Activated naive CD8-positive, alpha-beta T cell treated with anti-CD3 and anti-CD28 coated beads, Interleukin-2, amount 10 ng/mL, durations not matched to agents 7 days and 5 days (primary cell): ENCODE measurements around the gene DNASE2B. TPM values are rescaled to one million over a fixed set of nuclear protein-coding genes. Genes with fewer than 3 reads are reported as not detected.

ENCODE experiments used
- ATAC-seq: fragments of 150-1000 bp; cut with Tn5 transposase; one replicate; pipeline ENCODE4 v1.10.0; 2021; ENCODE audit warnings: low read depth, moderate library complexity
- POLR2A ChIA-PET: fragments of 350-600 bp; sonication (Branson Sonifier 250); formaldehyde crosslinking; loops from one replicate; lab custom pipeline; 2021; ENCODE audit warnings: antibody characterized with exemption; lab: Charles Lee
- DNase-seq: peaks from one replicate; pipeline ENCODE4 v3.0.0; 2021
- H3K27ac Mint-ChIP-seq: one replicate; pipeline ENCODE4 v1.8.0; 2022; ENCODE audit warnings: mild to moderate bottlenecking, mixed read lengths
- H3K27me3 Mint-ChIP-seq: one replicate; pipeline ENCODE4 v1.8.0; 2022; ENCODE audit warnings: mild to moderate bottlenecking, moderate library complexity, mixed read lengths
- H3K36me3 Mint-ChIP-seq: one replicate; pipeline ENCODE4 v1.8.0; 2021; ENCODE audit warnings: mild to moderate bottlenecking, mixed read lengths
- H3K4me1 Mint-ChIP-seq: one replicate; pipeline ENCODE4 v1.8.0; 2021; ENCODE audit warnings: mixed read lengths
- H3K4me3 Mint-ChIP-seq: one replicate; pipeline ENCODE4 v1.8.0; 2022; ENCODE audit warnings: mild to moderate bottlenecking, moderate library complexity, mixed read lengths
- H3K9me3 Mint-ChIP-seq: one replicate; pipeline ENCODE4 v1.8.0; 2021; ENCODE audit warnings: mixed read lengths
- total RNA-seq, 2 experiments: library from RNA; stranded (reverse); gene quantifications; one replicate each; pipeline ENCODE4 v1.2.3, GENCODE V29; 2021

Gene DNASE2B
- total RNA-seq, 2 experiments from 2014 or later = not detected

DNA sequence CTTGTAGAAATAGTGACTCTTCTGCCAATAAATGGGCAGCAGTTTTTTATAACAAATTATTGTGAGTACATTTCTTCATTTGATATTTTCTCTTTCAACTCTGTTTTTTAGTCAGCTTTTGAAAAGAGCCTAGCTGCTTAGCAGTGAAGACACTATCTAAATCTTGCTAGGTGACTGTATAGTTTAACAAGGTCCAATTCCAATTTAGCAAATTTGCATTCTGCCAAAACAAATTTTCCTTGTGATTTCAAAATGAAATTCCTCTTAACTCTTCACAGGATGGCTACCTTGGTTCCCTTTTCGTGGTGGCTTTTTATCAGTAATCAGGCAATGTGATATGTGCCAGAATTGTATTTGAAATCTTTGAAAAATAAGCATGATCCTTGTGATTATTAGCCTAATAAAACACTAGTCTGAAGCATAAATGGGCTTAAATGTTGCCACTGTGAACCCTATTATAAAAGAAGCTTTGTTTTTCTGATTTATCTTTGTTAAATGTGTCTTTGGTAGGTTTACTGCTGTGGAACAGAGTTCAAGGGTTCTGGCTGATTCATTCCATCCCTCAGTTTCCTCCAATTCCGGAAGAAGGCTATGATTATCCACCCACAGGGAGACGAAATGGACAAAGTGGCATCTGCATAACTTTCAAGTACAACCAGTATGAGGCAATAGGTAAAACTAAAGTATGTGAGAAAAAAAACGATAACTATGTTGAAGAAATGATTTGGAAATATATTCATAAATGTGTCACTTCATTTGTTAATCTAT is 12.2 kb downstream of the DNASE2B start:
- H3K4me3 Mint-ChIP-seq = no peak overlapping the region

DNA sequence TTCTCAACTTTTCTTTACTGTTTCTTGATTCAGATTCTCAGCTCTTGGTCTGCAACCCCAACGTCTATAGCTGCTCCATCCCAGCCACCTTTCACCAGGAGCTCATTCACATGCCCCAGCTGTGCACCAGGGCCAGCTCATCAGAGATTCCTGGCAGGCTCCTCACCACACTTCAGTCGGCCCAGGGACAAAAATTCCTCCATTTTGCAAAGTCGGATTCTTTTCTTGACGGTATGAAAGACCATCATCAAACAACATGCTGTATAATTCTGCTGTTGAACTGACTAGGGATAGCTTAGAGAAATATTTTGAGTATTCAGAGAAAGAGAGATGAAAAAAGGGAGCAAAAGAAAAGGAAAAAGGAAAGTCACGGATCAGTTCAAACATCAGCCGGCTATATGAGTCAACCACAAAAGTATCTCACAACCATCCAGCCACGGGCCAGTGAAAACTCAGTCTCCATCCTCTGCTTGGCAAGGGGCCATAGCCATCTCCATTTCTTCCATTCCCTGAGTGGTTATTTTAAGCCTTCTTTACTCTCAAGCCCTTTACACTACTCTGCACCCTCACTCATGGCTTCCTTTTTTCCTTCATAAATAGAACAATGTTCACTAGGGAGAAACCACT is 14.1 kb downstream of the DNASE2B start:
- H3K4me3 Mint-ChIP-seq = no peak overlapping the region
- POLR2A ChIA-PET = no interaction called here
- H3K27me3 Mint-ChIP-seq = no peaks in the 10 kb centered on the region
- DNase-seq = no peak
- H3K9me3 Mint-ChIP-seq = peaks cover under 1% of the 10 kb centered on the region
- no peaks in the 10 kb centered on the region for H3K36me3 Mint-ChIP-seq
- no peak for ATAC-seq
- H3K4me1 Mint-ChIP-seq = no peaks in the 10 kb centered on the region
- H3K27ac Mint-ChIP-seq = no peak overlapping the region

More for the DNA sequence above, 12.2 kb downstream of the DNASE2B start:
- H3K36me3 Mint-ChIP-seq = no peaks in the 10 kb centered on the region
- no peaks in the 10 kb centered on the region for H3K9me3 Mint-ChIP-seq
- H3K27me3 Mint-ChIP-seq = no peaks in the 10 kb centered on the region
- H3K27ac Mint-ChIP-seq = no peak overlapping the region
- DNase-seq = no peak
- H3K4me1 Mint-ChIP-seq = no peaks in the 10 kb centered on the region
- POLR2A ChIA-PET = no interaction called here
- no peak for ATAC-seq

DNA sequence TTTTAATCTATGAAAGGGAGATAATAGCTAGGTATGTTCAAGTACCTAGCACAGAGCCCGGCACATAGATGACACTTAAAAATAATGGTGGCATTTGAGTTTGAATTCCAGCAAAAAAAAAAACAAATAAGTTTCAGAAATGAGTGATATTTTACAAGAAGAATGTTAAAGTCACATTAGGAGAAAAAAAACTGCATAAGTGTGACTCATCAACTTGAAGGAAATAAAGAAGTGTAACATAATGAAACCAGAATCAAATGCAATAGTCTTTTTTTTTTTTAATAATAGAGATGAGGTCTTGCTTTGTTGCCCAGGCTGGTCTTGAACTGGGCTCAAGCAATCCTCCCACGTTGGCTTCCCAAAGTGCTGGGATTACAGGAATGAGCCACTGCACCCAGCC is 17.1 kb downstream of the DNASE2B start:
- POLR2A ChIA-PET = no interaction called here
- DNase-seq (no peak), ATAC-seq (no peak)
- H3K9me3 Mint-ChIP-seq = peaks cover 3% of the 10 kb centered on the region
- H3K36me3 Mint-ChIP-seq = no peaks in the 10 kb centered on the region
- H3K27ac Mint-ChIP-seq = no peak overlapping the region
- no peaks in the 10 kb centered on the region for H3K27me3 Mint-ChIP-seq
- H3K4me1 Mint-ChIP-seq = no peaks in the 10 kb centered on the region
- H3K4me3 Mint-ChIP-seq = no peak overlapping the region

DNA sequence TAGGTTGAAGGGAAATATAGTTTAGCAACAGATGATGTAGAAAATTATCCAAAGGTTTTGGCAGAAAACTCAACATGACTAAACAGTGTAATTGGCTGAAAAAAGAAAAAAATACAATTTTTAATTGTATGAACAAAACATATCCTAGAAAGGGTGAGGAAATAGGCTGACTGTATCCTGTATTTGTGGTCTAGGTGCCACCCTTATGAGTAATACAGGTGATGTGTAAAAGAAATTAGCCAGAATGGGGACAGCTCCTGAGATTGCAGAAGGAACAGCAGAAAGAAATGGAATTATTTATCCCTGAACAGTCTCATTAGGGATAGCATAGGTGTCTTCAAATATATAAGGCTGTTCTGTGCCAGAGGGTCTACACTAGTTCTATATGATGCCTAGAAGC is 24.6 kb downstream of the DNASE2B start:
- H3K36me3 Mint-ChIP-seq = no peaks in the 10 kb centered on the region
- no peaks in the 10 kb centered on the region for H3K4me1 Mint-ChIP-seq
- peaks cover under 1% of the 10 kb centered on the region for H3K27me3 Mint-ChIP-seq
- POLR2A ChIA-PET = interaction anchor here (0.5 kb wide), 1 partner anchor 227 kb away, joined by 3 read pairs; no protein-coding TSS in a partner anchor
- H3K27ac Mint-ChIP-seq = no peak overlapping the region
- no peak overlapping the region for H3K4me3 Mint-ChIP-seq
- DNase-seq (no peak), ATAC-seq (no peak)
- H3K9me3 Mint-ChIP-seq = peaks cover 1% of the 10 kb centered on the region

DNA sequence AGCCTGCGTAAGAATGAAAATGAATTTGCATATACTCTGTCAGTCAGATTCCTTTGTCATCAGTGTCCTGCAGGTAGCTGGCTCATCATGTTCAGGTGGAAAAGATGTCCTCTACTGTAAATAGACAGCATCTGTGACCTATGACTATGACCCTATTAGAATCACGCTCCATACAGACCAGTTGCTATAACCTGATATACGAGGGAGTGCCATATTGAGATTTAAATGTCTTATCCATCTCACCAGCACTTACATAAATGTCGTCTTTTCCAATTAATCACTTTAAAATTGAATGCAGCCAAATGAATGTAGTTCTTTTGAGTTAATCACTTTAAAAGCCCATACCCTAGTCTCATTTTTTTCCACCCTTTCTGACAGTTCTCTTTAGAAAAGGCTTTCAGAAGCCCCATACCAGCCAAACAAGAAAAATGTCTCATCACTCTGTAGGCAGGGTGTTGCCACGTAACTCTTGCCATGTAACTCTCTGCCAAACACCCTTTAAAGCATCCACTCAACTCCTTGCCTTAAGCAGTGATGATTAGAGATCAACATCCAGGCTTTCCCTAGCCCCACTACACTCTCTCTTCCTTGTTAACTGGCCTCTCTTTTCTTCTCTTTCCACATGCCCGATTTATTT is 26.3 kb downstream of the DNASE2B start:
- peaks cover 3% of the 10 kb centered on the region for H3K9me3 Mint-ChIP-seq
- DNase-seq (no peak), ATAC-seq (no peak)
- H3K4me1 Mint-ChIP-seq = no peaks in the 10 kb centered on the region
- H3K4me3 Mint-ChIP-seq = no peak overlapping the region
- H3K27me3 Mint-ChIP-seq = peaks cover 2% of the 10 kb centered on the region
- POLR2A ChIA-PET = no interaction called here
- H3K36me3 Mint-ChIP-seq = no peaks in the 10 kb centered on the region
- no peak overlapping the region for H3K27ac Mint-ChIP-seq

DNA sequence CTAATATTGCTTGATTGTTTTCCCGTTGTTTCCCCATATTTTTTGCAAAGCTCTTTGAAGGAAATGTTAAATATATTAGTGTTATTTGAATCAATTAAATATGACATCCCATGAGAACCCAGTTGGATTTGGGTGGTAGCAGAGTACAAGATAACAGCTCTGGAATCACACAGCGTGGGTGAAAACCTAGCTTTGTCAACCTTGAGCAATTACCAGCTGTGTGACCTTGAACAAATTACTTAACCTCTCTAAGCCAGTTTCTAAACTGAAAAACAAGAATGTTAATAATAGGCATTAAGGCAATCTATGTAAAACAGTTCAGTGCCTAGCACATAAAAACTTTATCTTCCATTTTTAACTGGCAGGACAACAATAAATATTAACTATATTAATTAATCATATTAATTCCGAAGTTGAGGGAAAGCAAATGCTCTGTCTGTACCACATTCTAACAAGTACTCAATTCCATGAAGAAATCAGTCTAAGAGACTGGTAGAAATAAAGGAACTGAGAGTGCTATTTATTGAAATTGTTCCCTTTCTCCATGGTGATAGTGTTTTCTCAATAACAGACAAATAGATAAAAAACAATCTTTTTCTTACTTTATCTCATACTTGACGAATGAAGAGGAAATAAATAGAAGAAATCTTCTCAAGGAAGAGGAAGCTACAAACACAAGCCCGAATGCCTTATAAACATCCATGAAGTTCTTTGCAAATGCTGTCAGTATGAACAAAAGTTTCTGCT is 27.0 kb downstream of the DNASE2B start:
- Mint-ChIP-seq H3K4me3 (no peak overlapping the region), H3K27ac (no peak overlapping the region), H3K4me1 (no peaks in the 10 kb centered on the region), H3K27me3 (peaks cover 2% of the 10 kb centered on the region), H3K9me3 (peaks cover 5% of the 10 kb centered on the region), H3K36me3 (no peaks in the 10 kb centered on the region)
- ATAC-seq (no peak), DNase-seq (no peak)
- POLR2A ChIA-PET = no interaction called here

DNA sequence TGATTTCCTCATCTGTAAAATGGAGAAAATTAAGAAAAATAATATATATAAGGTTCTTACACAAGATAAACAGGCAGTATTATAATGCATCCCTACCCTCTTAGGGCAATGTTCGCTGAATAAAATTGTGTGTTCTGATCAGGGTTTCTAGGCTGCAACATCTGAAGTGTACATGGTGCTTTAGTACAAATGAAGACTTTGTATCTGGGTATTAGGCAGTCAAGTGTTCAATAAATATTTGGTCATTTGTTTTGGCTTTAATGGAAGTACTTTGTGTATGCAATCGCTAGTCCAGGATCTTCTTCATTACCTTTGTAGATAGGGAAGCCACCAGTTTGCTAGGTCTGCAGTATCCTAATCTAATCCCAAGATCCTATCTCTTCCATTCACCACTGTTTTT is 28.1 kb downstream of the DNASE2B start:
- Mint-ChIP-seq H3K9me3 (peaks cover 8% of the 10 kb centered on the region), H3K27ac (no peak overlapping the region), H3K4me1 (no peaks in the 10 kb centered on the region), H3K36me3 (no peaks in the 10 kb centered on the region), H3K4me3 (no peak overlapping the region), H3K27me3 (peaks cover 2% of the 10 kb centered on the region)
- DNase-seq = no peak
- POLR2A ChIA-PET = no interaction called here
- no peak for ATAC-seq

DNA sequence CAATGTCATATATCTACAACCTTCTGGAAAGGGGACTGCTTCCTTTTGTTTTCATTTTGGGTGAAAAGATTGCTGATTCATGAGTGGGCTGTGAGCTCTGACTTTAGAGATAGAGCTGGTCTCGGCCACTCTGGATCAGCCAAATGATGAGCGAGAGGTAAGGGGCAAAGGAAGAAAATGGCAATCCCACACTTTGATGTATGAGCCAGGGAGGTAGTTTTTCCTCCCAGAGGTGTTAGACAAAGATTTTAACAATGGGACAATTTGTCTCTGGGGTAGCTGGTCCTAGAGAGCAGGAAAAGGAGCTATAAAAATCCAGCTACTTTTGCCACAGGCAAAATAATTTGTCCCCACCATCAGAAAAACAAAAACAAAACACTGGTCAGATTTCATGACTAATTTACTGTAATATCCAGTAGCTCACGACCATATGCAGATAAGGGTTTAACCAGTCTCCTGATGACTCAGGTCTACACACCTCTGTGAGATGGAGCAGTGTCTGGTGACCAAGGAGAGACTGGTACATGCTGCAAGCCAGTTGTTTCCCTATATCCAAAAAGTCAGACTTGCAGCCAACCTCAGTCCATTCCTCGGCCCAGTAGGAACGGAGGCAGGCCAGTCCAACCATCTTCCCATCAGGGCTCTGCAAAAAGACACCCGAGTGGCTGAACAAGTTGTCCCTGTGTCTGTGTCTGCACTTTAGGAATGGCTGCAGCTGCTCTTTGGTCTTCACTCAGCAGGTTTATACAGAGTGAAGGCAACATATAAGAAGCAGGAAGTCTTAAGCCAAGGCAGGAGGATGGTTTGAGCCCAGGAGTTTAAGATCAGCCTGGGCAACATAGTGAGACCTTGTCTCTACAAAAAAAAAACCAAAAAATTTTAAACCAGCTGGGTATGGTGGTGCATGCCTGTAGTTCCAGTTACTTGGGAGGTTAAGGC is 29.2 kb downstream of the DNASE2B start:
- POLR2A ChIA-PET = no interaction called here
- Mint-ChIP-seq H3K27me3 (peaks cover 2% of the 10 kb centered on the region), H3K4me1 (no peaks in the 10 kb centered on the region), H3K36me3 (no peaks in the 10 kb centered on the region), H3K27ac (no peak overlapping the region), H3K9me3 (peaks cover 8% of the 10 kb centered on the region), H3K4me3 (no peak overlapping the region)
- no peak for DNase-seq
- no peak for ATAC-seq

DNA sequence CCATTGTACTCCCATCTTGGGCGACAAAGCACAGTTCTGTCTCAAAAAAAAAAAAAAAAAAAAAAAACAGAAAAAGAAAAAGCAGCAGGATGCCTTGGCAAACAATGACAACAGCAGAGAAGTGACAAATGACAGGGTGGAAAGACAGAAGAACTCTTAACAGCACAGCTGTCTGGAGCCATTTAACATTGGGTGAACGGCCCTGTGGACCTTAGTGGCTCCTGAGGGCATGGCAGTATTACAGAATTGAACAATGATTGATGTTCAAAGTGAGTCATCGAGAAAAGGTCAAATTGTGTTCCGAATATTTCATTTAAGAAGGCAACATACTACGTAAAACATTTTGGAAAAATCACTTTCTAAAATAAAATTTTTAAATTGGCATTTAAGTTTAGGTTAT is 30.0 kb downstream of the DNASE2B start:
- ATAC-seq (no peak), DNase-seq (no peak)
- Mint-ChIP-seq H3K27me3 (peaks cover 2% of the 10 kb centered on the region), H3K4me3 (no peak overlapping the region), H3K27ac (no peak overlapping the region), H3K4me1 (peaks cover 1% of the 10 kb centered on the region), H3K9me3 (peaks cover 8% of the 10 kb centered on the region), H3K36me3 (no peaks in the 10 kb centered on the region)
- POLR2A ChIA-PET = no interaction called here

DNA sequence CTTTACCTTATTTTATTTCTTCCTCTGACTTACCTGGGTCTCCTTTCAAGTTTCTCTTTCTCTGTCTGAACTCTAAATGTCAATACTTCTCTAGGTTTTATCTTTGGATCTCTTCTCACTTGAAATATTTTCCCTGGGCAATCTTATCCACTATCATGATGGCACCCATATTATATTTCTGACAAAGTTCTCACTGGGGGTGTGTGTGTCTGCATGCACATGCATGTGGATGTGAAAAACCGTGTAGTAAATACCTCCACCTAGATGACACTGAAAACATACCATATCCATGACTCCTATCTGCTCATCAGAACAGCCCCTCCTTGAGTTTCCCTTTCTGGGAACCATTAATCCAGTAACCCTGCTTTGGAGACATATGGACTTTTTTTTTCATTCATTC is 30.9 kb downstream of the DNASE2B start:
- Mint-ChIP-seq H3K9me3 (peaks cover 8% of the 10 kb centered on the region), H3K27ac (no peak overlapping the region), H3K36me3 (no peaks in the 10 kb centered on the region), H3K4me1 (peaks cover 8% of the 10 kb centered on the region), H3K27me3 (peaks cover 2% of the 10 kb centered on the region), H3K4me3 (no peak overlapping the region)
- POLR2A ChIA-PET = no interaction called here
- no peak for ATAC-seq
- no peak for DNase-seq

DNA sequence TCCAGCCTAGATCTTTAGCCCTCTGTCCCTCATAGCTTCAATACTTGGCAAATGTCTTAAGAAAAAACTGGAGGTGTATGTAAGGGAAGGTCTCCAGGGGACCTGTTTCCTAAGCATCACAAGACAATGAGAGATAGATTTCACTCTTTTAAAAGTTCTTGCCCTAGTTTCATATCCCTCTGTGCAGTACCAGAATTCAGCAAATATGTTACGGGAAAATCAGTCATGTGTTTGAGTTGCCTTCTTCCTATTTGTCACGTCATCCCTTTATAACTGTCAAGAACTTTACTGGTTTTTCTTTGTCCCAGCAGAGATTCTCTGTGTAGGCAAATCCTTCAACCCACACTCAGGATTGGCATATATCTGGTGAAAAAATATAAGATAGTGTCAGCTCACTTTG is 32.3 kb downstream of the DNASE2B start:
- Mint-ChIP-seq H3K36me3 (no peaks in the 10 kb centered on the region), H3K27ac (no peak overlapping the region), H3K27me3 (peaks cover 2% of the 10 kb centered on the region), H3K9me3 (peaks cover 8% of the 10 kb centered on the region), H3K4me1 (peaks cover 8% of the 10 kb centered on the region), H3K4me3 (no peak overlapping the region)
- no peak for ATAC-seq
- POLR2A ChIA-PET = no interaction called here
- no peak for DNase-seq

DNA sequence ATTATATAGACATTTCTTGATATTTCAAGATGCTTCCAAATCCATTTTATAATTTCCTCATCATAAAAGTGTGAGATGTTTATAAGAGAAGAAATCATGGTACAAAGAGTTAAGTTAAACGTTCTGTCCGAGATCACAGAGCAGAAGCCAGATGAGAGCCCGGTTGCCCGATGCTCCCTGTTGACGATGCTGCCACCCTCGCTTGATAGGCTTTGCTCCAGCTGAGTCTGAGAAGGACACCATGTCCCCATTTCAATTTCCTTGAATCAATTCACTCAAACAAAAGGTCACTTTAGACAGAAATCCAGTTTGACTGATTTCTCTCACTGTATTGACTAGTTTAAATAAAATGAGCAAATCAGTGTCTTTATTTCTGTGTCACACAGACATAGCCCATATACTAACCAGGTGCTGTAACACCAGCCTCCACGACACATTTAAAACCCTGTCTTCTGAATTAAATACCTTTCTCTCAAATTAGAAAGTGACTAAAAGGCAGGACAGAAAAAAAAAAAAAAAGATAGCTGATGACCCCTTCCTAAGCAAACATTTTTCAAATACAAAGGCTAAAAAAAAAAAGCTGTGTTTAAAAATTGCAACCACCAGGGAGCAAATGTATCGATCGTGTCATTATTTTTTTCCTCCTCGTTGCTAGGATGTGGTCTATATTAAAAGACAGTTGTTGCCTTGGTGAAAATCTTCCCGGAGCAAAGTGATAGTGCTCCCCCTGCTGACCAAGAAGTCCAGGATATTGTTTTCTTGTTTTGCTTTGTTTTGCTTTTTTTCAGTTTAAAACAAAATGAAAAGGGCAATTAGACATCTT is 35.2 kb downstream of the DNASE2B start:
- Mint-ChIP-seq H3K4me3 (peak overlapping the region; percentile 67), H3K27ac (peak overlapping the region; percentile 44), H3K36me3 (no peaks in the 10 kb centered on the region), H3K9me3 (peaks cover 8% of the 10 kb centered on the region), H3K4me1 (peaks cover 15% of the 10 kb centered on the region), H3K27me3 (no peaks in the 10 kb centered on the region)
- peak; percentile 28 for DNase-seq
- POLR2A ChIA-PET = interaction anchor here (0.7 to 6.8 kb wide), 9 partner anchors 9 to 294 kb away, joined by 4 to 44 read pairs (median 4); partner anchors contain the start of genes CTBS, GNG5, PRKACB and SPATA1
- peak; percentile 67 for ATAC-seq
